ENCODE results near the gene GLI3.

GRCh38 chr7:42115795-42116194 is 121.2 kb downstream of the GLI3 start:
- no peak for TF ChIP-seq CTCF (conservative IDR thresholded peaks at IDR 0.05; ENCODE audit: low read length)
- TF ChIP-seq EZH2phosphoT487 (IDR thresholded peaks at IDR 0.05; ENCODE audit: borderline replicate concordance) = no peak

Measured in Loucy (cell line).